D721Med (cell line): Measurements from ENCODE around the gene ELOF1.

Experiments
- DNase-seq: peaks from one replicate; pipeline ENCODE4 v3.0.0; 2011; ENCODE audit warnings: low spot score; ENCODE audit not compliant: insufficient read length
- FAIRE-seq: peaks from 2 replicates; lab custom pipeline; 2011; peaks lifted over from hg19 to GRCh38; lab: Jason Lieb, UNC
- CTCF ChIP-seq: IDR thresholded peaks from 2 replicates; pipeline ENCODE4 v1.5.1; 2012; ENCODE audit warnings: mild to moderate bottlenecking, control low read depth; ENCODE audit not compliant: insufficient read depth; ENCODE audit errors: missing control alignments

Gene ELOF1

DNA sequence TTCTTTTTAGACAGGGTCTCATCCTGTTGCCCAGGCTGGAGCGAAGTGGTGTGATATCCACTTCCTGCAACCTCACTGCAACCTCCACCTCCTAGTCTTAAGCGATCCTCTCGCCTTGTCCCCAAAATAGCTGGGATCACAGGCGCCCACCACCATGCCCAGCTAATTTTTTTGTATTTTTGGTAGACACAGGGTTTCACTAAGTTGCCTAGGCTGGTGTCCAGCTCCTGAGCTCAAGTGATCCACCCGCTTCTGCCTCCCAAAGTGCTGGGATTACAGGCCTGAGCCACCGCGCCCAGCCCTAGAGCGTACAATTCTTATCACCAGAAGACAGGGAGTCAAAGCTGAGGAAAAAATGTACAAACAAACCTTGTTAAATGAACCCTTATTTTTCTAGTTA, 4.5 kb upstream of the ELOF1 start:
- no peak for DNase-seq
- no peak for FAIRE-seq

DNA sequence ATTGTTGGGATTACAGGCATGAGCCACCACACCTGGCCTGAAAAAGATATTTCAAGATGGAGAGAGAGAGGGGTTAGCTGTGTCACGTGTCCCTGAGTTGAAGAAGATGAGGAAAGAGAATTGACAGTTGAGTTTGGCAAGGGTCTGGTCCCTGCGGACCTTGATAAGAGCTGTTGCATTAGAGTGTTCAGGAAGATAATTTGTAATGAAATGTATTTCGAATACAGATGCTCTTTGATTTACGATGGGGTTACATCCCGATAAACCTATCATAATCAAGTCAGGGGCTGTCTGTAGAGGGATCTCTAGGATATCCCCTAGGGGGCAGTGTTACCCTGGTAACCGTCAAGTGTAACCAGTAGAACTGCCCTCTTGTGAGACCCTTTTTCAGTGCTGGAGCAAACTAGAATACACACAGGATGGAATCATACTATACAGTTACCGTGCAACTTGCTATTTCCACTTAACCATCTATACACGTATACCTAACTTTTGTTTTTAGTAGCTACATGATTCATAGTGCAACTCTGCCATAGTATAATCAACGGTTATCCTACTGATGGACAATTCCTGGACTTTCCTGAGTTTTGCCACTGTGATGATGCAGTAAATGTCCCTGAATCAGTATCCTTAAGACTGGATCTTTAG, 1.5 kb upstream of the ELOF1 start:
- DNase-seq (no peak), FAIRE-seq (no peak)
- TF ChIP-seq CTCF = peak; percentile 67

More for the DNA sequence above, 4.5 kb upstream of the ELOF1 start:
- TF ChIP-seq CTCF = no peak

DNA sequence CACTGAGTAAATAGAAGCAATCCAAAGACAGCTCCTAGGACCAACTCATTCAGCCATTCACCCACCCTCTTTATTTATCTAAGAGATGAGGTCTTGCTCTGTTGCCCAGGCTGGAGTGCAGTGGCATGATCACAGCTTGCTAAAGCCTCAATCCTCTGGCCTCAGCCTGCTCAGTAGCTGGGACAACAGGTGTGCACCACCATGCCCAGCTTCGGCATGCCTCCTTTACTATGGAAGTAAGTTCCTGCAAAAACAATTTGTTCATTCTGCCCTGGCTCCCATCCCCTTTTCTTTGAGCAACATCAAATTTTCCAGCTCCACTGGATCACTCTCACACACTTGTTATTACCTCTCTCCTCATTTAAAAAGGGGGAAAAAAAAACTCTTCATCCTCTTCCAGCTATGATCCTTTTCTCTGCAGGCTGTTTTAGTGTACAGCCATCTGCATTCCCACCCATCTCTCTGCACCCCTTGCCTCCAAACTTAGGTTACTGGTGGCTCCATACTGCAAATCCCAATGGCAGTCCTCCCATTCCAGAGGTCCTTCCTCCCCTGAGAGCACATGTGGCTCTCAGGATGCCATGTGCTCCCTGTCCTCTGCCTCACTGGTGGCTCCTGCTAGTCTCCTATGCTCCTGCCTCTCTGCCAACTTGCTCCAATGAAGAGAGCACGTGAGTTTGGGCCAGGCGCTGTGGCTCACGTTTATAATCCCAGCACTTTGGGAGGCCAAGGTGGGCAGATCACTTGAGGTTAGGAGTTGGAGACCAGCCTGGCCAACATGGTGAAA, 2.2 kb downstream of the ELOF1 start:
- FAIRE-seq = no peak
- no peak for TF ChIP-seq CTCF
- DNase-seq = no peak

GRCh38 chr19:11555246-11555645, 3.8 kb downstream of the ELOF1 start:
- no peak for FAIRE-seq
- TF ChIP-seq CTCF = no peak

DNA sequence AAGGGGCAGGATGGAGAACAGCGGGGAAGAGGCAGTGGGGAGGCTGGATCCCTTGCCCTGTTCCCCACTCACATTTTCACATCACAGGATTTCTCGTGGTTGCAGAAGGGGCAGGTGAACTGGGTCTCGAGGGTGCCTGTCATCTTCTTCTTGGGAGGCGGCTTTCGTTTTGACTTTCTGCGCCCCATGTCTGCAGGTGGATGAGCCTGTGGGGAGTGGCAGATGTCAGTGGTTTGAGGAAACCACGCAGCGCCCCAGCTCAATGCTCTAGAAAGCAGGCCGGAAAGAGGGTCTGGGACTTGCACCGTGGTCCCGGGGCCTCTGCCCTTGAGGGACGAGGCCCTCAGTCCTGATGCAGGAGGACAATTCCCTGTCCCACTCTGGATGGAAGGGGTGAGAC, 4.9 kb downstream of the ELOF1 start:
- FAIRE-seq = no peak
- no peak for DNase-seq
- no peak for TF ChIP-seq CTCF

More at GRCh38 chr19:11555246-11555645, 3.8 kb downstream of the ELOF1 start:
- DNase-seq = no peak

GRCh38 chr19:11552666-11553372, 6.2 kb downstream of the ELOF1 start:
- TF ChIP-seq CTCF = no peak
- DNase-seq = no peak
- no peak for FAIRE-seq
